ENCODE data around the gene AK5.
A peak's percentile ranks its signal among the peaks of the same experiment; 100 is the strongest.

Gene AK5

GRCh38 chr1:77355010-77355409 lies 73.2 kb downstream of the AK5 start:
- DNase-seq, result peak; percentile 33

GRCh38 chr1:77356136-77356535 lies 74.3 kb downstream of the AK5 start:
- DNase-seq, result no peak

- DNase-seq, result no peak
Observed at GRCh38 chr1:77360256-77360655, 78.4 kb downstream of the AK5 start.

- no peak for DNase-seq
Observed at GRCh38 chr1:77361621-77362020, 79.8 kb downstream of the AK5 start.

GRCh38 chr1:77370161-77370560 lies 88.3 kb downstream of the AK5 start:
- no peak for DNase-seq

- peak; percentile 98 for DNase-seq
Observed at GRCh38 chr1:77370583-77371306, 88.9 kb downstream of the AK5 start.

- DNase-seq, result no peak
Observed at GRCh38 chr1:77371396-77371795, 89.6 kb downstream of the AK5 start.

GRCh38 chr1:77373702-77374101 lies 91.9 kb downstream of the AK5 start:
- no peak for DNase-seq

GRCh38 chr1:77375541-77375940 lies 93.7 kb downstream of the AK5 start:
- no peak for DNase-seq

- DNase-seq, result no peak
Observed at GRCh38 chr1:77375990-77376389, 94.2 kb downstream of the AK5 start.

GRCh38 chr1:77378723-77379535 lies 97.1 kb downstream of the AK5 start:
- DNase-seq, result peak; percentile 32

GRCh38 chr1:77382366-77382765 lies 100.5 kb downstream of the AK5 start:
- no peak for DNase-seq

- DNase-seq, result no peak
Observed at GRCh38 chr1:77383236-77383635, 101.4 kb downstream of the AK5 start.

GRCh38 chr1:77385551-77385950 lies 103.7 kb downstream of the AK5 start:
- no peak for DNase-seq

- no peak for DNase-seq
Observed at GRCh38 chr1:77386276-77386675, 104.5 kb downstream of the AK5 start.

GRCh38 chr1:77387553-77387952 lies 105.7 kb downstream of the AK5 start:
- no peak for DNase-seq

- no peak for DNase-seq
Observed at GRCh38 chr1:77388661-77389060, 106.8 kb downstream of the AK5 start.

- no peak for DNase-seq
Observed at GRCh38 chr1:77392486-77392885, 110.7 kb downstream of the AK5 start.

GRCh38 chr1:77394166-77394565 lies 112.3 kb downstream of the AK5 start:
- peak; percentile 72 for DNase-seq

- no peak for DNase-seq
Observed at GRCh38 chr1:77395051-77395450, 113.2 kb downstream of the AK5 start.

- no peak for DNase-seq
Observed at GRCh38 chr1:77398152-77398551, 116.3 kb downstream of the AK5 start.

- no peak for DNase-seq
Observed at GRCh38 chr1:77399250-77400086, 117.6 kb downstream of the AK5 start.

- peak; percentile 21 for DNase-seq
Observed at GRCh38 chr1:77400781-77401180, 119.0 kb downstream of the AK5 start.

Data from fibroblast of upper back skin (primary cell).